Transverse colon (tissue), 4 donors: ENCODE data around the gene MCCC2.

Experiments
- CTCF ChIP-seq, 5 experiments: fragments of 200-600 bp in 3 of 5; fragments of 450-650 bp in 2 of 5; sonication (generic) in 3 of 5; IDR thresholded peaks; 1 replicate in 2 of 5; 2 replicates in 3 of 5; pipeline ENCODE4 v1.5.1; 2016 to 2017; ENCODE audit warnings: antibody characterized with exemption in 5 of 5, inconsistent platforms in 3 of 5, mild to moderate bottlenecking in 2 of 5, moderate library complexity in 1 of 5
- POLR2AphosphoS5 ChIP-seq, 3 donors: sonication (generic); formaldehyde crosslinking; IDR thresholded peaks; one replicate each; pipeline ENCODE4 v1.6.1; 2016; ENCODE audit warnings: antibody characterized with exemption in 3 of 3

GRCh38 chr5:71621741-71622140, 34.6 kb downstream of the MCCC2 start:
- no peak for TF ChIP-seq CTCF (IDR thresholded peaks at IDR 0.05)
- TF ChIP-seq POLR2AphosphoS5 (IDR thresholded peaks at IDR 0.05) = no peak
